Measurements from ENCODE around the gene RAB3IP.

- TF ChIP-seq POLR2AphosphoS5 (IDR thresholded peaks at IDR 0.05) (no peak), CTCF (IDR thresholded peaks at IDR 0.05) (no peak), EP300 (IDR thresholded peaks at IDR 0.05) (no peak), POLR2A (IDR thresholded peaks at IDR 0.05) (no peak)
These were observed 130.0 kb downstream of the RAB3IP start for GRCh38 chr12:69868695-69869094.
